Gastroesophageal sphincter (tissue), 4 donors: ENCODE measurements around the gene C19orf25. TPM values are rescaled to one million over a fixed set of nuclear protein-coding genes. Genes with fewer than 3 reads are reported as not detected.
"Not testable (repeated sequence)": the region's sequence is repeated elsewhere in the genome, so short reads cannot be mapped to it uniquely, and the experiment has no call there.

Source experiments
- ATAC-seq: fragments of 150-250 bp; one replicate; pipeline ENCODE4 v1.9.1; 2016; ENCODE audit warnings: mild to moderate bottlenecking, moderate library complexity
- H3K27ac ChIP-seq, 4 donors: fragments of 200-600 bp; sonication (generic) in 3 of 4; 1 replicate in 3 of 4; 2 replicates in 1 of 4; pipeline ENCODE4 v1.5.1; 2016 to 2019
- H3K27me3 ChIP-seq: fragments of 200-600 bp; sonication (generic); one replicate; pipeline ENCODE4 v1.5.1; 2019
- H3K36me3 ChIP-seq, 2 donors: fragments of 200-600 bp; sonication (generic); one replicate each; pipeline ENCODE4 v1.5.1; 2019; ENCODE audit warnings: control low read depth in 1 of 2
- H3K4me1 ChIP-seq, 3 donors: fragments of 200-600 bp; sonication (generic); 1 replicate in 2 of 3; 2 replicates in 1 of 3; pipeline ENCODE4 v1.5.1; 2016 to 2019; ENCODE audit warnings: control low read depth in 2 of 3
- H3K4me3 ChIP-seq, 2 donors: fragments of 200-600 bp; sonication (generic); one replicate each; pipeline ENCODE4 v1.5.1; 2019; ENCODE audit warnings: mild to moderate bottlenecking in 1 of 2, moderate library complexity in 1 of 2
- H3K9me3 ChIP-seq, 3 donors: fragments of 200-600 bp; sonication (generic); one replicate each; pipeline ENCODE4 v1.5.1; 2017 to 2019; ENCODE audit warnings: control low read depth in 2 of 3
- CTCF ChIP-seq, 4 experiments: fragments of 200-600 bp in 2 of 4; fragments of 450-650 bp in 2 of 4; sonication (generic) in 1 of 4; IDR thresholded peaks; one replicate each; pipeline ENCODE4 v1.5.1; 2017 to 2019; ENCODE audit warnings: antibody characterized with exemption in 4 of 4, mild to moderate bottlenecking in 2 of 4, moderate library complexity in 2 of 4
- EP300 ChIP-seq: sonication (generic); formaldehyde crosslinking; IDR thresholded peaks from one replicate; pipeline ENCODE4 v1.6.1; 2017; ENCODE audit warnings: antibody characterized with exemption, mild to moderate bottlenecking
- POLR2A ChIP-seq, 2 donors: fragments of 450-650 bp; IDR thresholded peaks; one replicate each; pipeline ENCODE4 v1.6.1; 2017; ENCODE audit warnings: antibody characterized with exemption in 2 of 2, mild to moderate bottlenecking in 2 of 2, moderate library complexity in 1 of 2
- POLR2AphosphoS5 ChIP-seq: sonication (generic); formaldehyde crosslinking; IDR thresholded peaks from one replicate; pipeline ENCODE4 v1.6.1; 2017; ENCODE audit warnings: antibody characterized with exemption
- whole genome bisulfite sequencing, 2 donors: methylation state at CpG; one replicate each; pipeline ENCODE4 v1.1.5; 2018; ENCODE audit warnings: low coverage in 1 of 2; 5-methylcytosine and 5-hydroxymethylcytosine counted together
- total RNA-seq, 4 donors: library from RNA; depleted of rRNA; stranded (reverse); fragments of >200 nt; gene quantifications; one replicate each; pipeline ENCODE4 v1.1.0, GENCODE V29; 2016

The C19orf25 gene
- total RNA-seq, 4 donors from 2014 or later, result 20.6 to 40.0 (median 28.2) TPM

- no peak for ATAC-seq
- Histone ChIP-seq H3K27ac (no peak overlapping the region), H3K36me3 (peaks cover 0 to 6% of the 10 kb centered on the region in 2 donors), H3K27me3 (peaks cover 75% of the 10 kb centered on the region), H3K9me3 (no peaks in the 10 kb centered on the region), H3K4me3 (no peak overlapping the region), H3K4me1 (peaks cover 0 to 33% (median 7%) of the 10 kb centered on the region in 3 donors)
- TF ChIP-seq CTCF (IDR thresholded peaks at IDR 0.05) (no peak), EP300 (no peak), POLR2A (IDR thresholded peaks at IDR 0.05) (no peak), POLR2AphosphoS5 (no peak)
- WGBS, 2 donors, result 45 to 49% methylated on average over 4 of the region's 23 CpGs
These were observed 25.1 kb upstream of the C19orf25 start for GRCh38 chr19:1503925-1504773.

- no peak for ATAC-seq
- peaks cover 0 to 28% (median 7%) of the 10 kb centered on the region in 3 donors for H3K4me1 ChIP-seq
- no peaks in the 10 kb centered on the region for H3K9me3 ChIP-seq
- no peak for TF ChIP-seq POLR2A (IDR thresholded peaks at IDR 0.05)
- peak in 3 of 4 experiments; percentile 50 to 81 (median 64) for TF ChIP-seq CTCF (IDR thresholded peaks at IDR 0.05)
- peak overlapping the region in 1 of 2 donors; percentile 23 for H3K4me3 ChIP-seq
- H3K36me3 ChIP-seq, result peaks cover 0 to 6% of the 10 kb centered on the region in 2 donors
- WGBS, 2 donors, result 20% methylated on average over 13 of the region's 49 CpGs; no CpG with 5 or more reads in 1 of the 2 donors
- peaks cover 78% of the 10 kb centered on the region for H3K27me3 ChIP-seq
- no peak overlapping the region for H3K27ac ChIP-seq
These were observed 24.3 kb upstream of the C19orf25 start for GRCh38 chr19:1503089-1503924.

GRCh38 chr19:1502433-1503088, 23.5 kb upstream of the C19orf25 start:
- H3K27ac ChIP-seq, result no peak overlapping the region
- no peak overlapping the region for H3K4me3 ChIP-seq
- 42 to 44% methylated on average over 7 to 12 of the region's 14 CpGs for WGBS, 2 donors
- peaks cover 85% of the 10 kb centered on the region for H3K27me3 ChIP-seq
- no peak for ATAC-seq
- peaks cover 0 to 6% of the 10 kb centered on the region in 2 donors for H3K36me3 ChIP-seq
- TF ChIP-seq EP300 (no peak), POLR2A (IDR thresholded peaks at IDR 0.05) (no peak), CTCF (IDR thresholded peaks at IDR 0.05) (no peak), POLR2AphosphoS5 (no peak)
- peaks cover 0 to 21% (median 7%) of the 10 kb centered on the region in 3 donors for H3K4me1 ChIP-seq
- no peaks in the 10 kb centered on the region for H3K9me3 ChIP-seq

GRCh38 chr19:1501200-1501595, 22.2 kb upstream of the C19orf25 start:
- 40 to 53% methylated on average over 3 to 6 of the region's 9 CpGs for WGBS, 2 donors
- Histone ChIP-seq H3K4me3 (no peak overlapping the region), H3K27ac (no peak overlapping the region), H3K36me3 (peaks cover 0 to 6% of the 10 kb centered on the region in 2 donors), H3K27me3 (peaks cover 86% of the 10 kb centered on the region), H3K9me3 (no peaks in the 10 kb centered on the region), H3K4me1 (peaks cover 0 to 15% (median 7%) of the 10 kb centered on the region in 3 donors)
- TF ChIP-seq POLR2A (IDR thresholded peaks at IDR 0.05) (no peak), EP300 (no peak), CTCF (IDR thresholded peaks at IDR 0.05) (no peak), POLR2AphosphoS5 (no peak)
- no peak for ATAC-seq

DNA sequence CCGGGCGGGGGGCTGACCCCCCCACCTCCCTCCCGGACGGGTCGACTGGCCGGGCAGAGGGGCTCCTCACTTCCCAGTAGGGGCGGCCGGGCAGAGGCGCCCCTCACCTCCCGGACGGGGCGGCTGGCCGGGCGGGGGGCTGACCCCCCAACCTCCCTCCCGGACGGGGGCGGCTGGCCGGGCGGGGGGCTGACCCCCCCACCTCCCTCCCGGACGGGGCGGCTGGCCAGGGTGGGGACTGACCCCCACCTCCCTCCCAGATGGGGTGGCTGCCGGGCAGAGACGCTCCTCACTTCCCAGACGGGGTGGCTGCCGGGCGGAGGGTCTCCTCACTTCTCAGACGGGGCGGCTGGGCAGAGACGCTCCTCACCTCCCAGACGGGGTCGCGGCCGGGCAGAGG, 20.2 kb upstream of the C19orf25 start:
- no CpG with 5 or more reads among the region's 34 CpGs for WGBS, 2 donors
- H3K27me3 ChIP-seq, result peaks cover 75% of the 10 kb centered on the region
- not testable (repeated sequence) for ATAC-seq

More for the DNA sequence above, 20.2 kb upstream of the C19orf25 start:
- not testable (repeated sequence) for H3K36me3 ChIP-seq, H3K9me3 ChIP-seq, H3K27ac ChIP-seq, H3K4me3 ChIP-seq
- peaks cover 0 to 15% (median 7%) of the 10 kb centered on the region in 3 donors for H3K4me1 ChIP-seq
